ENCODE measurements around the gene ABHD8.
A peak's percentile ranks its signal among the peaks of the same experiment; 100 is the strongest.

ABHD8 gene

DNA sequence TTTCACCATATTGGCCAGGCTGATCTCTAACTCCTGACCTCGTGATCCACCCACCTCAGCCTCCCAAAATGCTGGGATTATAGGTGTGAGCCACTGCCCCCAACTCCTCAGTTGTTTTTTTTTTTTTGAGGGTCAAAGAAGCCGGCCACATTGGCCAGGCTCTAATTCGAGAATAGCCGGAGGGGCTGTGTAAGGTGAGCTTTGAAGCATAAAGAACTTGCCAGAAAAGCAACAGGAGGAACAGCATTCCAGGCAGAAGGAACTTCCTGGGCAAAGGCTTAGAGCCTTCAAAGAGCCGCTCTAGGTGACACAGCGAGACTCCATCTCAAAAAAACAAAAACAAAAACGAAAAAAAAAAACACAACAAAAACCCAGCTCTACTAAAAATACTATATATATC lies 37.2 kb downstream of the ABHD8 start:
- DNase-seq (ENCODE audit: low read depth): no peak

DNA sequence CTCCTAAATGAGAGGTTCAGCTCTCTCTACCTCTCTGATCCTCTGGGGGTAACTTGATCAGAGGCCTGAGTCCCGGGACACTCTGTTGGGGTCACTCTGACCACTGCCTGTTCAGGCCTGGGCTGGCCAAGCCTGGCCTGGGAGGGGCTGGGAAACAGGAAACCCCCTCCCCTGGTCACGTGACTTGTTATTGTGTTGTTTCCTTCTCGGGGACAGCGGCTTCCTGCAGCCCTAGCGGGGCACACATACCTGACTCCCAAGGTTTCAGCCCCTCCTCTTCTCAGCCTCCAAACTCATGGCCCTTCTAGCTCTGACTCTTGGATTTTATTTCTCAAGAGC lies 38.6 kb downstream of the ABHD8 start, which contains the start of gene USHBP1:
Gene USHBP1 (minus strand): TSS at position 105 of the 339 bp plus-strand sequence. CDS start 446 bp downstream, outside the sequence.
- DNase-seq (ENCODE audit: low read depth): no peak

DNA sequence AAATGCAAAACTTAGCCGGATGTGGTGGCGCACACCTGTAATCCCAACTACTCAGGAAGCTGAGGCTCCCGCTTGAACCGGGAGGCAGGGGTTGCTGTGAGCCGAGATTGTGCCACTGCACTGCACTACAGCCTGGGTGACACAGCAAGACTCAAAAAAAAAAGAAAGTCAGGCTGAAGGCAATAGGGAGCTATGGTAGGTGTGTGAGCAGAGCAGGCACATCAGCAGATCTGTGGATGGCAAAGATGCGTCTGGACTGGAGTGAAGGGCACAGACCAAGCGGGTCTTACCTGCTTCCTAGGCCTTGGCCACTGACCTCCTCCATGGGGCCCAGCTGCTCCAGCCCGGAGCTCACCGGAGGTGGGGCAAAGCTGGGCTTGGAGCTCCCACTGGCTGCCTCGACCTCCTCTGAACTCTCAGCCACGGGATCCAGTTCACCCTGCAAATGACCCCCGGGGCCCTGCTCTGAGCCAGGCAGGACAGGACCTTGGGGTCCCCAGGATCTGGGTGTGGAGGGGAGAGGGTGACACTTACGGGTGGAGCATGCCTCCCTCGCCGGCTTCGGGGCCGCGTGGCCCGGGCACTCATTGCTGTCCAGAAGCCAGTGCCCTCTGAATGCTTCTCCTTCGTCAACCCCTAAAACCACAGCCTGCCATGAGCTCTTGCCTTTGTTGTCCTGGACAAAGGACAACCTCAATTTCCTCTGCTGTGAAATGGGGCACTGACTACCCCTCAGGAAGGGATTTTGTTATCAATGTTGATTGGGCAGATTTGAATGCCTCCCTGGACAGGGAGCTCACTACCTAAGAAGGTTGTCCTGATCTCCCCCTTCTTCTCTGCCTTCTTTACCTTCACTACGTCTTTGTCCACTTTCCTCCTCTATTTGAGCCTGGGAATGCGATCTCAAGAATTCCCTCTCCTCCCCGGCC lies 39.2 kb downstream of the ABHD8 start:
- DNase-seq (ENCODE audit: low read depth): no peak

DNA sequence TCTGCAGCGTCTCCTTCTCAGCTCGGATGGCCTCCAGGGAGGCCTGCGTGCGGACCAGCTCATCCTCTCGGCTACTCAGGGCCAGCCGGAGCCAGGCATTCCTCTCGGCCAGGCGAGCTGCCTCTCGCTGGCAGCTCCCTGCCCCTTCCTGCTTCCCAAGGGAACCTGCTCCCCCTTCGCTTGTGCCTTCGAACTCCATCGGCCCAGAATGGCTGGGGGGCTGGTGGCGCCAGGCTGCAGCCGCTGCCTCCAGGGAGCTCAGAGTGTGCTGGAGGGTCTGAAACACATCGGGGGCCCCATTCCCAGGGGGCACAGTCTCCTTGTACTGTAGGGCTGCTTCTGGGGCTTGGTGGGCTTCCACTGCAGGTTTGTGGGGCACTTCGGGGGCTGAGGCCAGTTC lies 40.7 kb downstream of the ABHD8 start:
- no peak for DNase-seq (ENCODE audit: low read depth)

DNA sequence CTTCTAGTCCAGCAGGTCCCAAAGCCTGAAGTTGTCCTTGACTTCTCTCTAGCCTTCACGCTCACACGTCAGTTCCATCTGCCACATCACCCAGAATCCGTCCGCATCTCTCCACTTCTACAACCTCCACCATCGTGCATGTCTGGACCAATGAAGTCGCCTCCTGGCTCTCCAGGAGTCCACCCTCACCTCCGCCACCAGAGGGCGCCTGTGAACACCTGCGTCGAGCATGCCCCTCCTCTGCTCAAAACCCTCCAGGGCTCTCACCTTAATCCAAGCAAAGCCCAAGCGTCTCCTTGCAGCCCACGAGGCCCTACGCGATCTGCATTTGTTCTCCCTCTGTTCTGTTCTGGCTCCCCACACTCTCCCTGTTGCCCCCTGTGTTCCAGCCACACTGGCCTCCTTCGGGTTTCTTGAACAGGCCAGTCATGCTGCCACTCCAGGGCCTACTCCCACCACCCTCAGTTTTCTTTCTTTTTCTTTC lies 42.3 kb downstream of the ABHD8 start:
- DNase-seq (ENCODE audit: low read depth): peak; percentile 82

DNA sequence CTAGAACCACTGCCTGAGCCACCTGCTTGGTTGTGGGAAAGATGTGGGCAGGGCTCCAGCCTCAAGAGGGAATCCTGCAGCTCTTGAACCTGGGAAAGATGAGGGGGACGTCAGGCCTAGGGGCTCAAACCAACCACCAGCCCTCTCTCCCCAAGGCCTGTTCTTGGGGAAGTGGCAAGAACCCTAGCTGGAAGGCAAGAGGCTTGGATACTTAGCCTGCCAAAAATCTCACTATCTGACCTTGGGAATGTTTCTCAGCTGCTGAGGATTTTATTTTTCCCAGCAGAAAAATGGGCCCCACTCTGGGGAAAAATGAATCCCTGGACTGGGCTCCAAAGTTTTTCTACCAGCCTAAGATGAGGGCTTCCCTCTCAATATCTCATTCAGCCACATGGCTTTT lies 43.3 kb downstream of the ABHD8 start:
- no peak for DNase-seq (ENCODE audit: low read depth)

DNA sequence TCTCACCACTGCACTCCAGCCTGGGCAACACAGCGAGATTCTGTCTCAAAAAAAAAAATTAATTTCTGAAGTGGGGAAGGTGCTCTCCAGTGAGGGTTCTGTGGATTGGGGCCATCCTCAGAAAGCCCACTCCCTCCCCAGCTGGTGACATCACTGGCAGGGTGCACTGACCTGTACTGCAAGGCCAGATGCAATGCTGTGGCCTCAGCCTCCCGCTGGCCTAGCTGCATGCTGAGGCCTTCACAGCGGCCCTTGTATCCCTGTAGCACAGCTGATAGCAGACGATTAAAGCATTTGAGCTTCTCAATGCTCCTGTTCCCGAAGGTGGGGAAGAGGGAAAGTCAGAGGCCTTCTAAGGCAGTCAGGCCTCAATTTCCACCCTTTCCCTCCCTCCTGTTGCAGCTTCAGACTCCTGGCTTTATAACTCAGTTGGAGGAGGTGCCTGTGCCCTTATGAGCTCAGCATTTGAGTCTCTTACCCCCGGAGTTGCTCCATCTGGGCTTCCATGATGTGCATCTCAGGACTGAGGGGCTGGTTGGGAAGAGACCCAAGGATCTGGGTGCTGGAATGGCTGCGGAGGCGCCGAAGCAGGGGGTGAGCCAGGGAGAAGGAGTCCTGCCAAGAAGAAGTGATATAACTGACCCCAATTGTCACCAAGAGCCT lies 44.0 kb downstream of the ABHD8 start:
- no peak for DNase-seq (ENCODE audit: low read depth)

DNA sequence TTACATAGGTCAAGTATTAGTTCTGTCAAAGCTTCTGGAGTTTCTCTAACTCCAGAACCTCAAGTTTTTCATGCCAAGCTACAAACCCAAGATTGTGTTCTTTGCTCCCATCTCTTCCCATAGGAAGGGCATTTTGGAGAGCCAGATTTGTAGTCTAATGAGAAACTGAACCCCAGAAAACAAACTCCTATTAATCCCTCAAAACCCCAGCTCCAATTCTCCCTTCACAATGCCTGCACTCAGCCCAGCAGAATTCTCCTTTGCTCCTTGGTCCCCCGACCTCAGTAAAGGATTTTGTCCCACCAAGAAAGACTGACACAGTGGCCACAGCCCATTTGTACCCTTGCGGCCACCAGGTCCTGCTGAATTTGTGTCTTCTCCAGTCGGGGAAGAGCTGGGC lies 47.1 kb downstream of the ABHD8 start:
- DNase-seq (ENCODE audit: low read depth): no peak

DNA sequence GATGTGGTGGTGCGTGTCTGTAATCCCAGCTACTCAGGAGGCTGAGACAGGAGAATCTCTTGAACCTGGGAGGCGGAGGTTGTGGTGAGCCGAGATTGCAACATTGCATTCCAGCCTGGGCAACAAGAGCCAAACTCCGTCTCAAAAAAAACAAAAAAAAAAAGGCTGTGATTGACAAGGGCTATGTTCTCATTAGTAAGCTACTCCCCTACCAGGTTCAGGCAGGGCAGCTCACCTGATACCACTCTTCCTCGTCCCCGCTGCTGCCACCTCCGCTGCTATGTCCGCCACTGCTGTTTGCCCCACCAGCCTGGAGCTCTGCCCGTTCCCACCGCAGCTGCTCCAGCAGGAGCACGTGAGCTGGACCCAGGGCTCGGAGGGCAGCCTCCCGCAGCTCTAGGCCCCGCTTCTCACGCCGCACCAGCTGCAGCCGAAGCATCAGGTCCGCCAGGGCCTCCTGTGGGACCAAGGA lies 48.0 kb downstream of the ABHD8 start:
- DNase-seq (ENCODE audit: low read depth): no peak

DNA sequence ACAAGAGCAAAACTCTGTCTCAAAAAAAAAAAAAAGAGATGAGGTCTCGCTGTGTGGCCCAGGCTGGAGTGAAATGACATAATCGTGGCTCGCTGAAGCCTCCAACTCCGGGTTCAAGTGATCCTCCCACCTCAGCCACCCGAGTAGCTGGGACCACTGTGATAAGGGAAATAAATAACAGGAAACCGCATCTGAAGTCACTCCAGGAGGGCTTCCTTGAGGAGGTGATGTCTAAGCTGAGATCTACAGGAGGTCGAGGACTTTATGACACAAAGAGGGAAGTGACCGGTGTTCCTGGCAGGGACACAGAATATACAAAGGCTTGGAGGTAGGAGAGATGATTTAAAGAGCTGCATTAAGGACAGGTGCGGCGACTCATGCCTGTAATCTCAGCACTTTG lies 48.6 kb downstream of the ABHD8 start:
- DNase-seq (ENCODE audit: low read depth): no peak

DNA sequence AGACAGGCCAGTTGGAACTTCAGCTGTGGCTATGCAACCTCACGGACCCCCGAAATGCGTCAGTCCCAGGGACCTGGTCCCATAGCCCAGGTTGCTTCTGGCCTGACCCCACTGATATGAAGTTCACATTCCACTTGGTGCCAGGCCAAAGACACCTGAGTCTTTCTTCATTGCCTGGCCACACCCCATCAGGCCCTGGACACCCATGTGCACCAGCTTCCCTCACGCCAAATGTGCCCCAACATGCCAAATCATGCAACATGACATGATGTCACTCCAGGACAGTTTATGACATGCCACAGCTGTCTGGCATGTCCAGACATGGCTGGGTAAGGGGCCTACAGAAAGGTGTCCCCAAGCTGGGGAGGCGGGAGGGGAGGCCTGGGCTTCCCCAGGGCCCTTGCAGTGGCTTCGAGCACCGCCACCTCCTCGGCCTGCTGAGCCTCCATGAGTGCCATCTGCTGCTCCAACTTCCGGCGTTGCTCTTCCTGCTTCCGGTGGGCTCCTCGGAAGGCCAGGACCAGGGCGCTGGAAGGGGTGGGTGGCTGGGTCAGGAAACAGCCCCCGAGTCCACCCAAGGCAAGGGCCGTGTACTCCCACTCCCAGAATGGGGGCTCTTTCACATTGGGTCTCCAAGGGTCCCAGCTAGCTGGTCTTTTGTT lies 53.2 kb downstream of the ABHD8 start:
- no peak for DNase-seq (ENCODE audit: low read depth)

DNA sequence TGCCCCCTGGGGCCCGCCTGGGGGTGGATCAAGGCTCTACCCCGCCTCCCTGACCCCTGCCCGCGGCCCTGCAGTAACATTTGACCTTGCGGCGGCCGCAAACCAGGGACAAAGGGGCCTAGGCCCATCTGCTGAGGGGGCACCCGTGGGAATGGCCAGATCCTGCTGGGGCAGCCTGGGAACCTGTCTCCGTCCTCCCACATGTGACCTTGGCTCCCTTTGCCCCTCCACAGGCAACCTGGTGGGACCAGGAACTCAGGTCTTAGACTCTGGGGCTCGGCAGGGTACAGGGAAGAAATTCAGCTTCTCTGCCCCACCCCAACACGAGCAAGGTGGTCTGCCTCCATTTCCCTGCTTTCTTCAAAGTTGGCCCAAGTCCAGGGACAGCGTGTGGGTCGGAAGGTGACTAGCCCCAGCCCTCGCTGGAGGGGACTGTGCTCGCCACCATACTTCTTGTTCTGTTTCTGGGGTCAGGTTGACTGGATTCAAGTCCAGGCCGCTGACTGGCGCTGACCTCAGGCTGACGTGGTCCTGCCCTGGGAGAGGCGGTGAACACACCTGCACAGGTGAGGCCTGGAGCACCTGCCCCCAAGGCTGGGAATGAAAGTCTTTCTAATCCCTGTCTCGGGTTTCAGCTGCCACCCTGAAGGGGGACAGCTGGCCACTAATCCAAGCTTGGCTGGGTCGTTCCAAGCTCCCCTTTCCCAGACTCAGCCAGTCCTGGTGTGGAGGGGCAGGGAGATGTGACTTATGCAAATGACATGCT lies 55.0 kb downstream of the ABHD8 start:
- no peak for DNase-seq (ENCODE audit: low read depth)

DNA sequence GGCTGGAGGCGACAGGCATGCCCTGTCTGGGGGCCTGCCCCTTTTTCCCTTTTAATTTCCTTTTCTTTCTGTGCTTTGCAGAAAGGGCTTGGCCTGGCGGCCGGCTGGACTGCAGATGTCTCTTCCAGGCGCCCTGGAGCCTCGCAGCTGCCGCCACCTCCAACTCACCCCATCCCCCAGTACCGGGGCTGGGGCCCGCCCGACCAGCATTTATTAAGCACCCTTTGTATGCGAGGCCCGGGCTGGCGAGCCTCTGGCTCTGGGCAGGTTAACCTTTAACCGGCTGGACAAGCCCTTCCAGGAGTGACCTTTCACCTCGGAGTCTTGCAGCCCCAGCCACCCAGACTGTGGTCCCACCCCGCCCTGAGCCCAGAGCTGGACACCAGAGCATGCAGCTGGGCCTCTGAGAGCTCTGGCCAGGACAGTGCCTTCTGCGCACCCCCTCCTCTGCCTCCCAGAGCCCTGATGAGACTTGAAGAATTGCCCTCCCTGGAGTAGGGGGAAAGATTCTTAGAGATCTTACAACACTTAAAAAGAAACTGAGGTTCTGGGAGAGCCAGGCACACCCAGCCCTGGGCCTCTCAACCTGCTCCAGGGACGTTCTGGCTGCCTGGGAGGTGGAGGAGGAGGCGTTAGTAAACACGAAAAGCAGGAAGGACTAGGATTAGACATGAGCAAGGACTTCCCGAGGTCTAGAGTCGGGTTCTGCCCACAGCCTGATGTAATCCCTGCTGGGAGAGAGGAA lies 56.4 kb downstream of the ABHD8 start:
- no peak for DNase-seq (ENCODE audit: low read depth)

DNA sequence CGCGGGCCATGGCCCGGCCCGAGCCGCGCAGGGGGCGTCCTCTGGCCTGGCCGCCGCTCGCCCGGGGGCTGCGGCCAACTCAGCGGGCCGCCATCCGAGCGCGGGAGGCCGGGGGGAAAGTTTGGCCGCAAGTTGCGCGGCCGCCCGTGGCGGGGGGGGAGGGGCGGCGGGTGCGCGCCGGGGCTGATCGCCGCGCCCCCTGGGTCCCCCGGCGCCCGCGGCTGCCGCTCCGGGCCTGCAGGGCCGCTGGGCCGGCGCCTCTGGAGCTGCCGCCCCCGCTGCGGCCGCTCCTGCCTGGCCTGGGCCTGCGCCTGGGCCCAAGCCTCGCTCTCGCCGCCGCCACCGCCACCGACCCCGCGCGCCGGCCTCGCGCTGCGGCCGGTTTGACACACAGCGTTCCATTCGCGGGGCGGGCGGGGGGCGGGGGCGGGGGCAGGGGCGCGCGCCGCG lies 57.7 kb downstream of the ABHD8 start, which contains the start of gene NR2F6:
Gene NR2F6 (minus strand): TSS at position 385 of the 450 bp plus-strand sequence. CDS start 699 bp downstream, outside the sequence.
- no peak for DNase-seq (ENCODE audit: low read depth)

DNA sequence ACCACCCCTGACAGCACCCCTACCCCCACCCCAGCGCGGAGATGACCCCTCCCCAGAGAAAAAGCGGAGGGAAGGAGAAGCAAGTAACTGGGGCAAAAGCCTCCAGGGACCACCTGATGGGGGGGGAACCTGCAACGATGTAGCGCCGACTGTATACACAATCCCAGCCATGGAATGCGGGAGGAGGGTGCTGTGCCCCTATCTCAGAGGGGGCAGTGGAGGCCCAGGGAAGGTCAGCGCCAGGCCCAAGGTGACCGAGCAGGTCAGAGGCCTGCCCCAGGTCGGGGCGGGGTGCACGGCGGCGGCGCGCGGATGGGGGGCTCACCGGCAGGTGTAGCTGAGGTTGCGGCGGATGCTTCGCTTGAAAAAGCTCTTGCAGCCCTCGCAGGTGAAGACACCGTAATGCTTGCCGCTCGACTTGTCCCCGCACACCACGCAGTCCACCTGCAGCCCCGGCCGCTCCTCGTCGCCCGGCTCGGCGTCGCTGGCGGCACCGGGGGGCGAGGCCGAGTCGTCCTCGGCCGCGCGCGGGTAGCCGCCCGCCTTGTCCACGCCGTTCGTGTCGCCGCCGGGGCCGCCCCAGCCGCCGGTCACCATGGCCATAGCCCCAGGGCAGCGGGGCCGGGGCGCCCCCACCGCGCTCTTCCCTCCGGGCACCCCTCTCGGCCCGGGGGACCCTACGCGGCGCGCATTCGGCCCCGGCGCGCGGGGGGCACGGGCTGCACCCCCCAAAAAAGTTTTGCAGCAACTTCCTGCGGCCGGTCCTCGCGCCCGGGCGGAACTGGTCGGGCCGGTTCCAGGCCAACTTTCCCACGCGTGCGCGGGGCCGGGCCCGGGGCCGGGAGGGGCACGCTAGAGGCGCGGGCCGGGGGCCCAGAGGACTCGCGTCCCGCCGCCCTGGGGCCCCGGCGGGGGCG lies 58.3 kb downstream of the ABHD8 start:
- no peak for DNase-seq (ENCODE audit: low read depth)

DNA sequence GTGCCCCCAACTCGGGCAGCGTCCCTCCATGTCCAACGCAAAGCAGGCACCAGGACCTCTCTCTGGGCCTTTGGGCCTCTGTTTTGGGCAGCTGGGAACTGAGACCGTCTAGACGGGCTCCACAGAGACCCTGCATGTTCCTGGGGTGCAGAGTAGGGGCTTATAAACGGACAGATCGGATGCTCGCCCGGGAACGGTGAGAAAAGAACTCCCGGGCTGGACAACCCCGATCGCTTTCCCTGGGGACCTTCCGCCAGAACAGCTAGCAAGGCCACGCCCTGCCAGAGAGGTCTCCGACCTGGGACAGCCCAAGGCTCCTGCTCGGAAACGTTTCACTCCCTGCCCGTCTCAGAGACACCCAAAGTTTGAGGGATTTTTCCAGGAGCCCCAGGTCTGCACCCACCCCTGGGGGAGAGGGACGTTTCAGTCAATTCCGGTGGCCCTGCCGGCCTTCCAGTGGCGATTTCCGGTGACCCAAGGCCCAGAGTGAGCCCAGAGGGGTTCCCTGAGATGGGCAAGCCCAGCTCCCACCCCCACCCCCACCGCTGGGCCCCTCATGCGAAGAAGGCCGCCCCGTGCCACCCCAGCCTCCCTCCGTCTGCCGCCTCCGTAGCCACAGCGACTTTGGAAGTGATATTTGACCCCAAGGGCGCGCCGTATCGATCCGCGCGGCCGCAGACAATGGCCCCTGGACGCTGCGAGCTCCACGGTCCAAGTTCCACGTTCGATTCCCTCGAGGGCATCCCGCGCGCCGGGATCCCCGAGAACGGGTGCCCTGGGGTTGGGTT lies 59.2 kb downstream of the ABHD8 start:
- DNase-seq (ENCODE audit: low read depth): no peak

DNA sequence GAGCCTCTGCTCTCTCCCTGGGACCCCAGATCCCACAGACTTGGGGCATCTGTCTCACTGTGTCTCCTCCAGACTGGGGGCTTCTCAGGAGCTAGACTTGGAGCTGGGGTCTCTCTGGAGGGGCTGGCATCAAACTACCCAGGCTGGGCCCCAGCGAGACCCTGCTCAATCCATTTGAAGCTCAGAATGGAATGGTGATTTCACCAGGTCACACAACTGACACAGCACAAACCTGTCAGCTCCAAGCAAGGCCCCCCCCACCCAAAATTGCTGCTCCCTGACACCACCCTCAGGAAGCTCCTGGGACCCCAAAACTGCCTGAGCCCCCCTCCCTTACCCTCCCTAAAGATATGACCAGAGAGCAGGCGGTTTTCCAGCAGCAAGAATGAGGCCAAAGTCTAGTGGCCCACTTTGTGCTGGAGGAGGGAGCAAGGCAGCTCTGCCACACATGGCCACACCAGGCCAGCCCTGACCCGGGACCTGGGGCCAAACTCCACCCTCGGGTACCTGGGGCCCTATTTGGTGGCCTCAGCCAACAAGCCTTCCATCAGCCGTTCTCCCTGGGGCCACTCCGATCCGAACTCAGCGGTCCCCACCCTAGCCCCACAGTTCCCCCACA lies 59.9 kb downstream of the ABHD8 start:
- DNase-seq (ENCODE audit: low read depth): no peak

DNA sequence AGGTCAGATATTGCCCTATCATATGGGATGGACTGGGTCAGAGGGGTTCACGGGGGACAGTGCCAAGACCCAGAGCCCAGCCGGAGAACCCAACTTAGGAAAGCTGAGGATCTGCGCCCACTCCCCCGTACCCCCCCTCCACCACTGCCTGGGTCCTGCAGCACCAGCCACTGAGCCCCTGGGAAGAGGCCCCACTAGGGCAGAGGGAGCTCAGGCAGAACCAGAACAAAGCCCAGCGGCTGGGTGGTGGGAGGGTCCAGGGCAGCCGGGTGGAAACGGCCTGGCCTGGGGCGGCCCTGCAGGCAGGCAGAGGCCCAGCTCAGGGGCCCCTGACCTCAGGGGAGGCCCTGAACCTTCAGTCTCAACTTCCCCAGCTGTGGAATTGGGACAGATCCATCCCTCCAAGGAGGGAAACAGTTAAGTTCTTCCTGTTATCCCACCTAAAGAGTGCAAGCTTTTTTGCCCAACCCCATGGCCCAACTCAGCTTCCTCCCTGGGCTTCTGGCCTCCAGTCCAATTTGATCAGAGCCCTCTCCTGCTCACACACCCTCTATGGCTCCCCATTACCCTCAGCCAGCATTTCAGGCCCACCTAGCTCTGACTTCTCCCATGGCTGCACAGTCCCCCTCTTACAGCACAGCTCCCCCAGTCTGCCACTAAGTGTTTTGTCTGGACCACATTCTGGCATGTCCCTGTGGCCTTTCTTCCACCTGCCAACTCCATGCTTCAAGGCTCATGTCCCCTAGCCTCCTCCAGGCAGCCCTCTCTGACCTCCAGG lies 60.6 kb downstream of the ABHD8 start:
- DNase-seq (ENCODE audit: low read depth): no peak
